Naive thymus-derived CD4-positive, alpha-beta T cell (primary cell): ENCODE results near the gene PDCL2. TPM values are rescaled to one million over a fixed set of nuclear protein-coding genes. Genes with fewer than 3 reads are reported as not detected.

Source experiments
- ATAC-seq: fragments of 150-1000 bp; cut with Tn5 transposase; 2 replicates; pipeline ENCODE4 v1.10.0; 2021; ENCODE audit warnings: mild to moderate bottlenecking, moderate library complexity
- CTCF ChIA-PET: fragments of 350-600 bp; sonication (Branson Sonifier 250); formaldehyde crosslinking; loops from one replicate; lab custom pipeline; 2021; ENCODE audit warnings: antibody characterized with exemption; lab: Charles Lee
- POLR2A ChIA-PET: fragments of 350-600 bp; sonication (Branson Sonifier 250); formaldehyde crosslinking; loops from one replicate; lab custom pipeline; 2021; ENCODE audit warnings: antibody characterized with exemption, inconsistent platforms; lab: Charles Lee
- DNase-seq, 9 donors: peaks; one replicate each; pipeline versions ENCODE4 v3.0.0 to v3.0.0-alpha.2; 2020 to 2022; ENCODE audit warnings: mixed read lengths in 1 of 9
- H3K27ac ChIP-seq: one replicate; pipeline ENCODE4 v1.7.0; 2013; ENCODE audit warnings: mild to moderate bottlenecking, low read depth, low read length, moderate library complexity
- H3K27me3 ChIP-seq, 2 donors: one replicate each; pipeline ENCODE4 v1.7.0; 2013; ENCODE audit warnings: low read length in 2 of 2, mild to moderate bottlenecking in 2 of 2, moderate library complexity in 2 of 2; ENCODE audit not compliant: control insufficient read depth in 2 of 2, insufficient read depth in 2 of 2
- H3K36me3 ChIP-seq, 3 experiments: 1 replicate in 2 of 3; 2 replicates in 1 of 3; pipeline ENCODE4 v1.7.0; 2013; ENCODE audit warnings: low read length in 3 of 3, mild to moderate bottlenecking in 3 of 3, moderate library complexity in 1 of 3; ENCODE audit not compliant: insufficient read depth in 3 of 3, control insufficient read depth in 2 of 3
- H3K4me1 ChIP-seq, 2 donors: one replicate each; pipeline ENCODE4 v1.7.0; 2013; ENCODE audit warnings: low read length in 2 of 2, mild to moderate bottlenecking in 2 of 2, moderate library complexity in 1 of 2; ENCODE audit not compliant: control insufficient read depth in 2 of 2, insufficient read depth in 2 of 2
- H3K4me3 ChIP-seq: 2 replicates; pipeline ENCODE4 v1.7.0; 2013; ENCODE audit warnings: mild to moderate bottlenecking, low read length
- H3K9me3 ChIP-seq, 3 experiments: 1 replicate in 2 of 3; 2 replicates in 1 of 3; pipeline ENCODE4 v1.7.0; 2013; ENCODE audit warnings: low read length in 3 of 3; ENCODE audit not compliant: control insufficient read depth in 2 of 3
- H3K27ac Mint-ChIP-seq, 9 donors: one replicate each; pipeline ENCODE4 v1.8.0; 2020 to 2022; ENCODE audit warnings: mixed read lengths in 9 of 9, mild to moderate bottlenecking in 8 of 9, moderate library complexity in 5 of 9, inconsistent platforms in 2 of 9
- H3K27me3 Mint-ChIP-seq, 5 donors: one replicate each; pipeline ENCODE4 v1.8.0; 2021 to 2022; ENCODE audit warnings: mixed read lengths in 5 of 5, mild to moderate bottlenecking in 1 of 5
- H3K36me3 Mint-ChIP-seq, 5 donors: one replicate each; pipeline ENCODE4 v1.8.0; 2020 to 2022; ENCODE audit warnings: mixed read lengths in 5 of 5, mild to moderate bottlenecking in 3 of 5, inconsistent platforms in 1 of 5
- H3K4me1 Mint-ChIP-seq, 7 donors: one replicate each; pipeline ENCODE4 v1.8.0; 2020 to 2022; ENCODE audit warnings: mixed read lengths in 7 of 7, mild to moderate bottlenecking in 3 of 7, inconsistent platforms in 1 of 7
- H3K4me3 Mint-ChIP-seq, 10 donors: one replicate each; pipeline ENCODE4 v1.8.0; 2020 to 2022; ENCODE audit warnings: mild to moderate bottlenecking in 10 of 10, mixed read lengths in 10 of 10, moderate library complexity in 6 of 10, inconsistent platforms in 2 of 10
- H3K9me3 Mint-ChIP-seq, 11 donors: one replicate each; pipeline ENCODE4 v1.8.0; 2020 to 2022; ENCODE audit warnings: mixed read lengths in 11 of 11, mild to moderate bottlenecking in 4 of 11, inconsistent platforms in 1 of 11, moderate library complexity in 1 of 11
- intact Hi-C, 2 donors: fragments of 100-400 bp; cut with micrococcal nuclease; formaldehyde crosslinking; loops; one replicate each; pipeline ENCODE4 v1.15.1; 2023
- polyA plus RNA-seq, 2 donors: library from polyadenylated mRNA; unstranded; fragments of 300-500 nt; fragmentation: Illumina TruSeq; gene quantifications; one replicate each; pipeline ENCODE4 v1.2.3, GENCODE V29; 2021
- total RNA-seq, 6 experiments: library from RNA in 5 of 6; stranded (reverse) in 5 of 6; gene quantifications; 1 replicate in 5 of 6; 2 replicates in 1 of 6; pipeline ENCODE4 v1.2.3 and lab custom pipeline; 2021 to 2026

Gene PDCL2
- total and polyA plus RNA-seq, 7 experiments from 2014 or later: not detected

DNA sequence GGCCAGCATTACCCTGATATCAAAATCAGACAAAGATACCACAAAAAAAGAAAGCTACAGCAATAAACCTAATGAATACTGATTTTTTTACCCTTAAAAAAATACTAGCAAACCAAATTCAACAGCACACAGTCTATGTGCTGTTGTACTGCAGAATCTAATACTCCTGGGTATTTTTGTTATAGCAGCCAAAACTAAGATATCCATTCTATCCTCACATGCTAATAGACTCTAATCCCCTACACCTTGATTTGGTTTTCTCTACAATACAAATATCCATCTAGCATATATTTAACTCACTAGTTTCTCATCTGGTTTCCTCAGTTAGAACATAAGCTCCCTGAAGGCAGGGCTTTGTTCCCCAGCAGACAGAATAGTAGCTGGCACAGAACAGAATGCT, 57.7 kb downstream of the PDCL2 start:
- H3K27ac Mint-ChIP-seq: no peak overlapping the region
- Histone ChIP-seq H3K27ac (no peak overlapping the region), H3K4me1 (peaks cover 10 to 12% of the 10 kb centered on the region in 2 donors), H3K36me3 (no peaks in the 10 kb centered on the region), H3K4me3 (no peak overlapping the region), H3K27me3 (no peaks in the 10 kb centered on the region), H3K9me3 (no peaks in the 10 kb centered on the region)
- ChIA-PET CTCF (no interaction called here), POLR2A (no interaction called here)
- peaks cover 0 to 40% (median 36%) of the 10 kb centered on the region in 5 donors for H3K36me3 Mint-ChIP-seq
- peaks cover 6 to 44% (median 12%) of the 10 kb centered on the region in 11 donors for H3K9me3 Mint-ChIP-seq
- peaks cover 14 to 37% (median 29%) of the 10 kb centered on the region in 7 donors for H3K4me1 Mint-ChIP-seq
- DNase-seq (no peak), ATAC-seq (no peak)
- no peak overlapping the region for H3K4me3 Mint-ChIP-seq
- intact Hi-C loops: loop anchor here in 1 of 2 donors (5.0 kb wide), 1 partner anchor 37 kb away; no protein-coding TSS in a partner anchor
- no peaks in the 10 kb centered on the region for H3K27me3 Mint-ChIP-seq

DNA sequence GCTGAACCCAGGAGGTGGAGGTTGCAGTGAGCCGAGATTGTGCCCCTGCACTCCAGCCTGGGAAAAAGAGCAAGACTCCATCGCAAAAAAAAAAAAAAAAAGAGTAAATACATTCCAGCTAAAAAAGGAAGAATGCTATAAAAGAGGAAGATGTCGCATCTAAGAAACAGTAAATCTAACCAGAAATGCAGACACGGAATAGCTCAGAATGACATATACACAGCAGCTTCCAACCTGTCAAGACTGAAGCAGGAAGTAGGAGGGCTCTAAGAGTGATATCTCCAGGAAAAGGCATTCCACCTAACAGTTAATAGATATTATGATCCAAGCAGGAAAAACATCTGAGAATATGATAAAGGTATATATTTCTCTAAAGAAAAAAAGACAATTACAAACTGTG, 61.4 kb downstream of the PDCL2 start:
- CTCF ChIA-PET: no interaction called here
- no peaks in the 10 kb centered on the region for H3K36me3 ChIP-seq
- Mint-ChIP-seq H3K27me3 (no peaks in the 10 kb centered on the region), H3K36me3 (peaks cover 0 to 52% (median 43%) of the 10 kb centered on the region in 5 donors), H3K4me3 (no peak overlapping the region), H3K9me3 (peaks cover 7 to 44% (median 12%) of the 10 kb centered on the region in 11 donors), H3K27ac (no peak overlapping the region), H3K4me1 (peaks cover 0 to 28% (median 16%) of the 10 kb centered on the region in 7 donors)
- ATAC-seq: no peak
- no peaks in the 10 kb centered on the region for H3K9me3 ChIP-seq
- H3K27ac ChIP-seq: no peak overlapping the region
- H3K4me3 ChIP-seq: no peak overlapping the region
- H3K27me3 ChIP-seq: no peaks in the 10 kb centered on the region
- no peak for DNase-seq
- POLR2A ChIA-PET: interaction anchor here (1.0 kb wide), 1 partner anchor 15 kb away, joined by 3 read pairs; no protein-coding TSS in a partner anchor
- intact Hi-C loops: loop anchor here in 1 of 2 donors (5.0 kb wide), 1 partner anchor 33 kb away; no protein-coding TSS in a partner anchor
- H3K4me1 ChIP-seq: no peaks in the 10 kb centered on the region

DNA sequence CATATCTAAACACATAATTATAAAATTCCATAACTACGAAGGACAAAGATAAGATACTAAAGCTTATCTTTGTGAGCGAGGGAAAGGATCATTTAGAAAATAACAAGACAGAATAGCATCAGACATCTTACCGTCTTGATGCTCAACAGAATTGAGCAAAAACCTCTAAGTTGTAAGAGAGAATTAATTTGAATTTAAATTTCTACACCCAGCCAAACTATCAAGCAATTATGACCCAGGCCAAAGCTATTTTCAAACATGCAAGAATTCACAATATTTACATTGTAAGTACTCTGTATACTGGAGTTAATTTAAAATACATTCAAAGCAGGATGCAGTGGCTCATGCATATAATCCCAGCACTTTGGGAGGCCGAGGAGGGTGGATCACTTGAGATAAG, 61.9 kb downstream of the PDCL2 start:
- H3K36me3 ChIP-seq: no peaks in the 10 kb centered on the region
- no peak overlapping the region for H3K4me3 ChIP-seq
- intact Hi-C loops: loop anchor here in 1 of 2 donors (5.0 kb wide), 1 partner anchor 33 kb away; no protein-coding TSS in a partner anchor
- peaks cover 0 to 52% (median 43%) of the 10 kb centered on the region in 5 donors for H3K36me3 Mint-ChIP-seq
- no peak for ATAC-seq
- no peaks in the 10 kb centered on the region for H3K4me1 ChIP-seq
- ChIA-PET POLR2A (interaction anchor here (1.0 kb wide), 1 partner anchor 15 kb away, joined by 3 read pairs; no protein-coding TSS in a partner anchor), CTCF (interaction anchor here (0.6 kb wide), 1 partner anchor 634 kb away, joined by 4 read pairs; no protein-coding TSS in a partner anchor)
- H3K27me3 ChIP-seq: no peaks in the 10 kb centered on the region
- no peak overlapping the region for H3K27ac ChIP-seq
- H3K4me3 Mint-ChIP-seq: no peak overlapping the region
- no peaks in the 10 kb centered on the region for H3K9me3 ChIP-seq
- no peaks in the 10 kb centered on the region for H3K27me3 Mint-ChIP-seq
- no peak for DNase-seq
- peaks cover 0 to 28% (median 16%) of the 10 kb centered on the region in 7 donors for H3K4me1 Mint-ChIP-seq
- H3K9me3 Mint-ChIP-seq: peaks cover 7 to 44% (median 12%) of the 10 kb centered on the region in 11 donors
- peak overlapping the region in 1 of 9 donors; percentile 11 for H3K27ac Mint-ChIP-seq

GRCh38 chr4:55528491-55528890, 63.6 kb downstream of the PDCL2 start:
- no peaks in the 10 kb centered on the region for H3K27me3 Mint-ChIP-seq
- DNase-seq (no peak), ATAC-seq (no peak)
- H3K36me3 Mint-ChIP-seq: peaks cover 0 to 44% (median 38%) of the 10 kb centered on the region in 5 donors
- no peaks in the 10 kb centered on the region for H3K36me3 ChIP-seq
- H3K4me1 ChIP-seq: no peaks in the 10 kb centered on the region
- POLR2A ChIA-PET: no interaction called here
- CTCF ChIA-PET: no interaction called here
- H3K4me1 Mint-ChIP-seq: peaks cover 0 to 28% (median 16%) of the 10 kb centered on the region in 7 donors
- H3K4me3 Mint-ChIP-seq: no peak overlapping the region
- H3K27ac ChIP-seq: no peak overlapping the region
- intact Hi-C loops: no loop called here
- H3K4me3 ChIP-seq: no peak overlapping the region
- H3K27me3 ChIP-seq: no peaks in the 10 kb centered on the region
- H3K9me3 Mint-ChIP-seq: peaks cover 1 to 38% (median 9%) of the 10 kb centered on the region in 11 donors
- no peaks in the 10 kb centered on the region for H3K9me3 ChIP-seq
- peak overlapping the region in 2 of 9 donors; percentile 7 to 52 for H3K27ac Mint-ChIP-seq

DNA sequence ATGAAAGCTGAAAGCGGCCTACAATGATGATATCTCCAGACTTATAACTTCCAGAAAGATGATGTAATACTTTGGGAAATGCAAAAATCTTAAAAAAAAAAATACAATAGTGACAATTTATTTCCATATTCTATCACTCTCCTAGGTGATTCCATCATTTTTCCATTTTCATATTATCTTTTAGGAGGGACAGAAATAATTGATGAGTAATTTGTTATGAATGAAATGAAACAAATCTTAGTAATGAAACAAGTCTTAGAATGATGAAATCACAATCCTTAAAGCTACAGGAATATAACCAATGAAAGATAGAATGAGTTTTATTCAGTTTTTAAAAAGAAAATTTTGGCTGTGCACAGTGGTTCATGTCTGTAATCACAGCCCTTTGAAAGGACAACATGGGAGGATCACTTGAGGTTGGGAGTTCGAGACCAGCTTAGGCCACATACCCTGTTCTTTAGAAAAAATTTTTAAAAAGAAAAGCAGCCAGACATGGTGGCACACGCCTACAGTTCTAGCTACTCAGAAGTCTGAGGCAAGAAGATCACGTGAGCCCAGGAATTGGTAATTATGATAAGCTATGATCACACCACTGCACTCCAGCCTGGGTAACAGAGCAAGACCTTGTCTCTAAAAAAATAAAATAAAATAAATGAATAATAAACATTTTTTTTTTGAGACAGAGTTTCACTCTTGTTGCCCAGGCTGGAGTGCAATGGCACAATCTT, 67.0 kb downstream of the PDCL2 start:
- peaks cover 0 to 23% (median 13%) of the 10 kb centered on the region in 7 donors for H3K4me1 Mint-ChIP-seq

DNA sequence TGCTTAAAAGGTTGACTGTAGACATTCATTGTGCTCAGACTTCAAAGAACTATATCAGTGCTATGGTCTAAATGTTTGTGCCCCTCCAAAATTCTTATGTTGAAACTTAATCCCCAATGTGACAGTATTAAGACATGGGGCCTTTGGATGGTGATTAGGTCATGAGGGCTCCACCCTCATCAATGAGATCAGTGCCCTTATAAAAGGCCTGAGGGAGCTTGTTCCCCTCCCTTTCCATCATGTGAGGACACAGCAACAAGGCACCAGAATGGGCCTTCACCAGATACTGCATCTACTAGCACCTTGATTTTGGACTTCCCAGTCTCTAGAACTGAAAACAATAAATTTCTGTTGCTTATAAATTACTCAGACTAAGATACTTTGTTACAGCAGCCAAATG, 73.6 kb downstream of the PDCL2 start:
- H3K4me1 ChIP-seq: no peaks in the 10 kb centered on the region
- no peaks in the 10 kb centered on the region for H3K9me3 ChIP-seq
- Mint-ChIP-seq H3K9me3 (peaks cover 0 to 12% (median 0%) of the 10 kb centered on the region in 11 donors), H3K4me3 (no peak overlapping the region), H3K27ac (no peak overlapping the region), H3K27me3 (no peaks in the 10 kb centered on the region), H3K4me1 (peaks cover 0 to 15% (median 9%) of the 10 kb centered on the region in 7 donors), H3K36me3 (peaks cover 0 to 26% (median 17%) of the 10 kb centered on the region in 5 donors)
- no peaks in the 10 kb centered on the region for H3K36me3 ChIP-seq
- DNase-seq (no peak), ATAC-seq (no peak)
- no peaks in the 10 kb centered on the region for H3K27me3 ChIP-seq
- intact Hi-C loops: no loop called here
- no peak overlapping the region for H3K4me3 ChIP-seq
- CTCF ChIA-PET: interaction anchor here (0.6 kb wide), 1 partner anchor 11 kb away, joined by 3 read pairs; no protein-coding TSS in a partner anchor
- H3K27ac ChIP-seq: no peak overlapping the region
- POLR2A ChIA-PET: interaction anchor here (0.9 kb wide), 1 partner anchor 49 kb away, joined by 3 read pairs; no protein-coding TSS in a partner anchor

More for the DNA sequence above, 67.0 kb downstream of the PDCL2 start:
- H3K36me3 ChIP-seq: no peaks in the 10 kb centered on the region
- Mint-ChIP-seq H3K27ac (no peak overlapping the region), H3K36me3 (peaks cover 0 to 31% (median 24%) of the 10 kb centered on the region in 5 donors), H3K4me3 (no peak overlapping the region), H3K27me3 (no peaks in the 10 kb centered on the region), H3K9me3 (peaks cover 0 to 10% (median 5%) of the 10 kb centered on the region in 11 donors)
- H3K9me3 ChIP-seq: no peaks in the 10 kb centered on the region
- no peak overlapping the region for H3K27ac ChIP-seq
- DNase-seq (no peak), ATAC-seq (no peak)
- POLR2A ChIA-PET: no interaction called here
- CTCF ChIA-PET: no interaction called here
- H3K4me1 ChIP-seq: no peaks in the 10 kb centered on the region
- H3K4me3 ChIP-seq: no peak overlapping the region
- intact Hi-C loops: no loop called here
- no peaks in the 10 kb centered on the region for H3K27me3 ChIP-seq
